Vagina (tissue), 2 donors: Measurements from ENCODE around the gene MED20.
A peak's percentile ranks its signal among the peaks of the same experiment; 100 is the strongest.

Experiments
- POLR2A ChIP-seq, 2 donors: fragments of 450-650 bp; IDR thresholded peaks; one replicate each; pipeline ENCODE4 v1.6.1; 2017; ENCODE audit warnings: antibody characterized with exemption in 2 of 2, mild to moderate bottlenecking in 2 of 2, moderate library complexity in 2 of 2
- POLR2AphosphoS5 ChIP-seq, 2 donors: sonication (generic); formaldehyde crosslinking; IDR thresholded peaks; one replicate each; pipeline ENCODE4 v1.9.0; 2017; ENCODE audit warnings: antibody characterized with exemption in 2 of 2, mild to moderate bottlenecking in 2 of 2, low read depth in 1 of 2; ENCODE audit not compliant: insufficient read depth in 1 of 2
- TF ChIP-seq, protein P1 (sequence below), 3 experiments: fragments of 450-650 bp in 2 of 3; fragments of 200-600 bp in 1 of 3; sonication (generic) in 1 of 3; IDR thresholded peaks; one replicate each; pipeline ENCODE4 v1.5.1; 2017 to 2019; ENCODE audit warnings: antibody characterized with exemption in 3 of 3, mild to moderate bottlenecking in 2 of 3, moderate library complexity in 2 of 3

DNA sequence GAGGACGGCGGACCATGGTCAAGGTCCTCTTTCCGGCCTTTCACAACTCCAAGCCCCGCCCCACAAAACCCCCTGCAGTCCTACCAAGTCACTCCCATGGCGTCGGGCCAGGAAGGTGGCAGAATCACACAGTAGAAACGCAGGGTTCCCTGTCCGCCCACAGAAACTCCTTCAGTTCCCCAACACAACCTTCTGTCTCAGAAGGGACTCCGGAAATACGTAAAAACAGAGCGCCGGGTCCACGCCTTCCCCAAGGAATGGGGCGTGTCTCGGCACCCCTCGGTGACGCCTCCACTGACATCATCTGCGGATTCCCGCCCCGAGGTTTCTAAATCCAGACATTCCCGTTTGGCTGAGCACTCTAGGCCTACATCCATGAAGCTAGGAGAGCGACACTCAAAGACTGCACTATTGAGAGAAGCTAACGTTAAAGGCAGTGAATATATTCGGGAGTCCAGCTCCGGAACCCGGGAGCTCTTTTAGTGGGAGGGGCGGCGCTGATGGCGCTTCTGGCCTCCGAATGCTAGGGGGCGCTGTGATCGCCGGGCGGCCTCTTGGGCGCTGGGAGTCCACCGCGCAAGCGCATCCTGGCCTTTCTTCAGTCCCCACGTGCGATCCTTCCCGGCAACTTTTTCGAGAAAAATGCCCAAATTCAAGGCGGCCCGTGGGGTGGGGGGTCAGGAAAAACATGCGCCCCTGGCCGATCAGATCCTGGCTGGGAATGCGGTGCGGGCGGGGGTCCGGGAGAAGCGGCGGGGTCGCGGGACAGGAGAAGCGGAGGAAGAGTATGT, at the start of gene MED20, which contains the start of gene BYSL:
- peak in 1 of 2 donors; percentile 63 for TF ChIP-seq POLR2A (IDR thresholded peaks at IDR 0.05)
- TF ChIP-seq, protein P1, sequence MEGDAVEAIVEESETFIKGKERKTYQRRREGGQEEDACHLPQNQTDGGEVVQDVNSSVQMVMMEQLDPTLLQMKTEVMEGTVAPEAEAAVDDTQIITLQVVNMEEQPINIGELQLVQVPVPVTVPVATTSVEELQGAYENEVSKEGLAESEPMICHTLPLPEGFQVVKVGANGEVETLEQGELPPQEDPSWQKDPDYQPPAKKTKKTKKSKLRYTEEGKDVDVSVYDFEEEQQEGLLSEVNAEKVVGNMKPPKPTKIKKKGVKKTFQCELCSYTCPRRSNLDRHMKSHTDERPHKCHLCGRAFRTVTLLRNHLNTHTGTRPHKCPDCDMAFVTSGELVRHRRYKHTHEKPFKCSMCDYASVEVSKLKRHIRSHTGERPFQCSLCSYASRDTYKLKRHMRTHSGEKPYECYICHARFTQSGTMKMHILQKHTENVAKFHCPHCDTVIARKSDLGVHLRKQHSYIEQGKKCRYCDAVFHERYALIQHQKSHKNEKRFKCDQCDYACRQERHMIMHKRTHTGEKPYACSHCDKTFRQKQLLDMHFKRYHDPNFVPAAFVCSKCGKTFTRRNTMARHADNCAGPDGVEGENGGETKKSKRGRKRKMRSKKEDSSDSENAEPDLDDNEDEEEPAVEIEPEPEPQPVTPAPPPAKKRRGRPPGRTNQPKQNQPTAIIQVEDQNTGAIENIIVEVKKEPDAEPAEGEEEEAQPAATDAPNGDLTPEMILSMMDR (IDR thresholded peaks at IDR 0.05), result peak; percentile 72 to 100 (median 95)
- TF ChIP-seq POLR2AphosphoS5 (IDR thresholded peaks at IDR 0.05; ENCODE audit: insufficient read depth in 1 of 2, low read depth in 1 of 2), result peak; percentile 90 to 97
